Neural cell (in vitro differentiated cells): ENCODE data around the gene IL22RA2.

Experiments
- EZH2 ChIP-seq: fragments of 200-600, 300-800 bp; shearing (Covaris generic), sonication (generic); IDR thresholded peaks from 2 replicates; pipeline ENCODE4 v1.6.1; 2014; ENCODE audit warnings: antibody characterized with exemption, low read length, borderline replicate concordance, mild to moderate bottlenecking; ENCODE audit not compliant: insufficient read depth, poor library complexity, severe bottlenecking
- RAD21 ChIP-seq: fragments of 450-650 bp; conservative IDR thresholded peaks from 2 replicates; pipeline ENCODE4 v1.6.1; 2014; ENCODE audit warnings: antibody characterized with exemption, mild to moderate bottlenecking, moderate library complexity
- REST ChIP-seq: IDR thresholded peaks from 2 replicates; pipeline ENCODE4 v1.6.1; 2012; ENCODE audit warnings: borderline replicate concordance
- TAF1 ChIP-seq: IDR thresholded peaks from 2 replicates; pipeline ENCODE4 v1.6.1; 2012; ENCODE audit warnings: low read depth
- TF ChIP-seq, protein P1 (sequence below): fragments of 450-650 bp; IDR thresholded peaks from 2 replicates; pipeline ENCODE4 v1.5.1; 2014; ENCODE audit warnings: antibody characterized with exemption, mild to moderate bottlenecking, moderate library complexity; ENCODE audit not compliant: poor library complexity, severe bottlenecking

- TF ChIP-seq RAD21: no peak
- TF ChIP-seq, protein P1, sequence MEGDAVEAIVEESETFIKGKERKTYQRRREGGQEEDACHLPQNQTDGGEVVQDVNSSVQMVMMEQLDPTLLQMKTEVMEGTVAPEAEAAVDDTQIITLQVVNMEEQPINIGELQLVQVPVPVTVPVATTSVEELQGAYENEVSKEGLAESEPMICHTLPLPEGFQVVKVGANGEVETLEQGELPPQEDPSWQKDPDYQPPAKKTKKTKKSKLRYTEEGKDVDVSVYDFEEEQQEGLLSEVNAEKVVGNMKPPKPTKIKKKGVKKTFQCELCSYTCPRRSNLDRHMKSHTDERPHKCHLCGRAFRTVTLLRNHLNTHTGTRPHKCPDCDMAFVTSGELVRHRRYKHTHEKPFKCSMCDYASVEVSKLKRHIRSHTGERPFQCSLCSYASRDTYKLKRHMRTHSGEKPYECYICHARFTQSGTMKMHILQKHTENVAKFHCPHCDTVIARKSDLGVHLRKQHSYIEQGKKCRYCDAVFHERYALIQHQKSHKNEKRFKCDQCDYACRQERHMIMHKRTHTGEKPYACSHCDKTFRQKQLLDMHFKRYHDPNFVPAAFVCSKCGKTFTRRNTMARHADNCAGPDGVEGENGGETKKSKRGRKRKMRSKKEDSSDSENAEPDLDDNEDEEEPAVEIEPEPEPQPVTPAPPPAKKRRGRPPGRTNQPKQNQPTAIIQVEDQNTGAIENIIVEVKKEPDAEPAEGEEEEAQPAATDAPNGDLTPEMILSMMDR: no peak
- TF ChIP-seq REST: no peak
- TF ChIP-seq EZH2: no peak
- no peak for TF ChIP-seq TAF1
Observed at GRCh38 chr6:137106183-137106582, 67.3 kb downstream of the IL22RA2 start.
